Choroid plexus epithelial cell (primary cell): ENCODE data around the gene MVB12B.

Experiments used
- DNase-seq: peaks from one replicate; pipeline ENCODE4 v3.0.0-alpha.2; 2010; ENCODE audit warnings: low read depth
- H3K4me3 ChIP-seq: 2 replicates; pipeline ENCODE4 v1.5.1; 2011; ENCODE audit warnings: low read depth, mild to moderate bottlenecking, control low read depth, low read length, moderate library complexity
- CTCF ChIP-seq: conservative IDR thresholded peaks from 2 replicates; pipeline ENCODE4 v1.5.1; 2011; ENCODE audit warnings: low read depth, mild to moderate bottlenecking, control low read depth, inconsistent platforms, low read length, moderate library complexity

The MVB12B gene

GRCh38 chr9:126430124-126430523 is 103.5 kb downstream of the MVB12B start:
- TF ChIP-seq CTCF: no peak
- no peak for DNase-seq
- no peak overlapping the region for H3K4me3 ChIP-seq

- DNase-seq: no peak
- no peak overlapping the region for H3K4me3 ChIP-seq
- no peak for TF ChIP-seq CTCF
Measured at GRCh38 chr9:126431077-126431742, 104.6 kb downstream of the MVB12B start.

- TF ChIP-seq CTCF: no peak
- H3K4me3 ChIP-seq: no peak overlapping the region
- no peak for DNase-seq
Measured at GRCh38 chr9:126432659-126433058, 106.0 kb downstream of the MVB12B start.

- no peak for DNase-seq
- no peak overlapping the region for H3K4me3 ChIP-seq
- no peak for TF ChIP-seq CTCF
Measured at GRCh38 chr9:126435105-126435504, 108.5 kb downstream of the MVB12B start.

GRCh38 chr9:126435626-126436025 is 109.0 kb downstream of the MVB12B start:
- no peak overlapping the region for H3K4me3 ChIP-seq
- no peak for DNase-seq
- no peak for TF ChIP-seq CTCF

- H3K4me3 ChIP-seq: no peak overlapping the region
- no peak for TF ChIP-seq CTCF
- no peak for DNase-seq
Measured at GRCh38 chr9:126436545-126437267, 110.1 kb downstream of the MVB12B start.

GRCh38 chr9:126437268-126437666 is 110.6 kb downstream of the MVB12B start:
- DNase-seq: no peak
- H3K4me3 ChIP-seq: no peak overlapping the region
- TF ChIP-seq CTCF: no peak
